HepG2 (cell line): ENCODE data around the gene SPDYE17. TPM values are rescaled to one million over a fixed set of nuclear protein-coding genes. Genes with fewer than 3 reads are reported as not detected.
"Not testable (repeated sequence)": the region's sequence is repeated elsewhere in the genome, so short reads cannot be mapped to it uniquely, and the experiment has no call there.

Experiments
- ATAC-seq: fragments of 200-7000 bp; cut with Tn5 transposase; 3 replicates; pipeline ENCODE4 v1.9.1; 2020; ENCODE audit warnings: mild to moderate bottlenecking, moderate library complexity
- BruUV-seq: library from RNA; stranded (reverse); fragments of 400-500 nt; replicated peaks from 2 replicates; lab custom pipeline; 2021; lab: Mats Ljungman, UMichigan
- CTCF ChIA-PET: fragments of 300-600 bp; formaldehyde crosslinking; extraction: SDS; loops from one replicate; lab custom pipeline; 2021; ENCODE audit warnings: low total read pairs, inconsistent platforms, low intra/inter-chr PET ratio; lab: Yijun Ruan, JAX
- POLR2A ChIA-PET: fragments of 350-600 bp; sonication (Branson Sonifier 250); formaldehyde crosslinking; loops from one replicate; lab custom pipeline; 2020; ENCODE audit warnings: antibody characterized with exemption, inconsistent platforms; lab: Yijun Ruan, JAX
- DNase-seq: peaks from one replicate; pipeline ENCODE4 v3.0.0-alpha.2; 2015; ENCODE audit warnings: low spot score
- FAIRE-seq: peaks from 3 replicates; lab custom pipeline; 2011; peaks lifted over from hg19 to GRCh38; lab: Jason Lieb, UNC
- H2AFZ ChIP-seq: one replicate; pipeline ENCODE4 v1.6.1; 2011; ENCODE audit warnings: low read length, inconsistent platforms
- H3K27ac ChIP-seq: fragments of 300-600 bp; 3 replicates; pipeline ENCODE4 v1.8.0; 2011; ENCODE audit warnings: mixed run types, mild to moderate bottlenecking, mixed read lengths, low read length, inconsistent platforms; ENCODE audit not compliant: insufficient read depth; ENCODE audit errors: extremely low read length
- H3K27me3 ChIP-seq, 2 experiments: fragments of 200-600 bp in 1 of 2; 2 replicates in 1 of 2; 3 replicates in 1 of 2; pipeline versions ENCODE4 v1.6.0 to v1.8.0; 2011; ENCODE audit warnings: low read length in 2 of 2, mild to moderate bottlenecking in 2 of 2, moderate library complexity in 2 of 2, inconsistent platforms in 1 of 2; ENCODE audit not compliant: insufficient read depth in 2 of 2, control insufficient read depth in 1 of 2
- H3K36me3 ChIP-seq, 2 experiments: fragments of 200-600 bp in 1 of 2; replicated peaks in 1 of 2; 2 replicates in 1 of 2; 3 replicates in 1 of 2; pipeline versions ENCODE4 v1.5.1 to v1.8.0; 2011; ENCODE audit warnings: low read length in 2 of 2, inconsistent platforms in 1 of 2; ENCODE audit not compliant: insufficient read depth in 2 of 2, control insufficient read depth in 1 of 2
- H3K4me1 ChIP-seq: 2 replicates; pipeline ENCODE4 v1.5.1; 2012; ENCODE audit warnings: low read length, inconsistent platforms; ENCODE audit not compliant: insufficient read depth
- H3K4me2 ChIP-seq: 2 replicates; pipeline ENCODE4 v1.6.0; 2011; ENCODE audit warnings: low read depth, low read length, inconsistent platforms
- H3K4me3 ChIP-seq, 3 experiments: fragments of 200-600 bp in 1 of 3; sonication (generic), shearing (Covaris generic) in 1 of 3; replicated peaks in 1 of 3; 2 replicates each; pipeline ENCODE4 v1.5.1; 2011 to 2016; ENCODE audit warnings: low read length in 3 of 3, inconsistent platforms in 2 of 3, low read depth in 2 of 3, mild to moderate bottlenecking in 2 of 3, control low read depth in 1 of 3, mixed read lengths in 1 of 3; ENCODE audit not compliant: insufficient read depth in 1 of 3
- H3K79me2 ChIP-seq: one replicate; pipeline ENCODE4 v1.6.1; 2011; ENCODE audit warnings: low read length, inconsistent platforms; ENCODE audit not compliant: insufficient read depth
- H3K9ac ChIP-seq: 2 replicates; pipeline ENCODE4 v1.6.0; 2011; ENCODE audit warnings: mild to moderate bottlenecking, low read depth, low read length, inconsistent platforms; ENCODE audit not compliant: insufficient read depth
- H3K9me3 ChIP-seq: 2 replicates; pipeline ENCODE4 v1.5.1; 2012; ENCODE audit warnings: mild to moderate bottlenecking, low read length
- H4K20me1 ChIP-seq: 2 replicates; pipeline ENCODE4 v1.6.0; 2011; ENCODE audit warnings: inconsistent platforms, mild to moderate bottlenecking, low read length, moderate library complexity; ENCODE audit not compliant: insufficient read depth
- CEBPB ChIP-seq: IDR thresholded peaks from 2 replicates; pipeline ENCODE4 v1.6.1; 2011; ENCODE audit warnings: low read depth, low read length, improper control_type of control experiment, borderline replicate concordance
- ZNF121 ChIP-seq: sonication (generic); formaldehyde crosslinking; IDR thresholded peaks from 2 replicates; pipeline ENCODE4 v1.5.0; 2020; ENCODE audit warnings: mild to moderate bottlenecking, missing genetic modification reagents
- ZNF768 ChIP-seq: sonication (generic); formaldehyde crosslinking; IDR thresholded peaks from 2 replicates; pipeline ENCODE4 v1.4.0; 2020; ENCODE audit warnings: missing genetic modification reagents
- whole genome bisulfite sequencing: methylation state at CpG from one replicate; pipeline ENCODE4 v1.1.6; 2017; ENCODE audit warnings: low lambda C conversion rate; 5-methylcytosine and 5-hydroxymethylcytosine counted together
- in situ Hi-C: cut with HindIII; loops from 2 replicates; pipeline ENCODE4 v1.10.0; 2017; ENCODE audit warnings: low pct_unique_long_range_greater_than_20kb; ENCODE audit not compliant: extremely low pct_ligation_motif_present
- intact Hi-C: fragments of 100-400 bp; cut with micrococcal nuclease; formaldehyde crosslinking; loops from one replicate; pipeline ENCODE4 v1.10.0; 2022; ENCODE audit not compliant: unreplicated experiment
- polyA plus RNA-seq, 8 experiments: library from polyadenylated mRNA; depleted of rRNA in 3 of 8; stranded (reverse) in 7 of 8; unstranded in 1 of 8; fragments of >200 nt; fragmentation: Illumina TruSeq in 4 of 8; extraction: Trizol in 4 of 8; gene quantifications; 2 replicates each; pipeline versions ENCODE4 v1.2.1 to v1.2.3, GENCODE V29; 2011 to 2016; ENCODE audit warnings: low read depth in 4 of 8, missing spikeins in 1 of 8, mixed read lengths in 1 of 8; ENCODE audit not compliant: insufficient read depth in 1 of 8
- total RNA-seq, 5 experiments: library from RNA; depleted of rRNA; stranded (reverse); fragments of >200 nt; fragmentation: Illumina TruSeq; extraction: Trizol; gene quantifications; 2 replicates each; pipeline ENCODE4 v1.2.3, GENCODE V29; 2016; ENCODE audit warnings: low read depth in 1 of 5

Gene SPDYE17
- total and polyA plus RNA-seq, 2 of the 13 experiments (the other 11 are each of a cell fraction or from before 2014, with no cell fraction given): not detected

DNA sequence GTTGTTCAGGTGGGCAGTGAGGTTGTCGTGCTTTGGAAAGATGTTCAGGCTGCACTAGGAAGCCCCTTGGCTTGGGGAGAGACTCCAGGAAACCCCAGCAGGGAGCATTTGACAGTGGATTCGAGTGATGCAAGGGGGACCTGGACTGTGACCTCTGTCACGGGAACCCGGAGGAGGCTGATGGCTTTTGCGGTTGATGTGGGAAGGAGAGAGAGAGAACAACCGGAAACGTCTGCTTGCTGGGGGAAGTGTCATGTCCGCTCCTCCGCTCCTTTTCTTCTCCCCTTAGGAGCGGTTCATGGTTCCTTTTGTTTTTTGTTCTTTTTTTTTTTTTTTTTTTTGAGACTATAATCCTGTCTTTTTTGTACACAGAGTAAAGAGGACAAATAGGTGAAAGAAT, 5.8 kb downstream of the SPDYE17 start:
- H3K27me3 ChIP-seq, CTCF ChIA-PET, ATAC-seq, H3K4me2 ChIP-seq, H3K36me3 ChIP-seq, H2AFZ ChIP-seq, H3K9ac ChIP-seq, POLR2A ChIA-PET, H3K9me3 ChIP-seq, intact Hi-C loops, DNase-seq, in situ Hi-C loops, FAIRE-seq, H3K79me2 ChIP-seq, H4K20me1 ChIP-seq, H3K4me3 ChIP-seq, H3K27ac ChIP-seq, BruUV-seq, H3K4me1 ChIP-seq: not testable (repeated sequence)
- WGBS: 89% methylated on average over 9 of the region's 10 CpGs

GRCh38 chr7:77010074-77010680, 22.0 kb downstream of the SPDYE17 start:
- H3K79me2 ChIP-seq, H3K9ac ChIP-seq, H3K36me3 ChIP-seq, intact Hi-C loops, DNase-seq, H3K9me3 ChIP-seq, FAIRE-seq, H3K4me1 ChIP-seq, POLR2A ChIA-PET, ATAC-seq, H4K20me1 ChIP-seq, H2AFZ ChIP-seq, BruUV-seq, H3K4me3 ChIP-seq, H3K27ac ChIP-seq, H3K4me2 ChIP-seq, H3K27me3 ChIP-seq, in situ Hi-C loops, CTCF ChIA-PET: not testable (repeated sequence)
- 70% methylated on average over 7 of the region's 16 CpGs for WGBS

DNA sequence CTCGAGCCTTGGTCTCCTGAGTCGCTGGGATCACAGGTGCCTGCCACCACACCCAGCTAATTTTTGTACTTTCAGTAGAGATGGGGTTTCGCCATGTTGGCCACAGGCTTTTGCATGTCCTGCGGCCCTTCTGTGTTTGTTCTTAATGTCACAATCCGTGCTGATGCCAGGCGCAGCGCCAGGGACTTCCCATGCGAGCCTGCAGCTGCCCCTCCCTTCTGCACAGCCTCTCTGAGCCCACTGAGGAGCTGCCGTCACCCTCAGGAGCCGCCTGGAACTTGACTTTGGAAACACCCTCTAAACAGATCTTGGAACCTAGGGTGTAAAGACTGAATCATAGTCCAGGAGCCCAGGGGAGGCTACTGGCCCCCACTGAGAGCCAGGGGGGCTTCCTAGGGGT, 24.2 kb downstream of the SPDYE17 start:
- peak; percentile 60 for ATAC-seq
- POLR2A ChIA-PET, H3K27me3 ChIP-seq, H3K36me3 ChIP-seq, H3K27ac ChIP-seq, H3K9ac ChIP-seq, BruUV-seq, H3K4me3 ChIP-seq, H3K4me1 ChIP-seq, intact Hi-C loops, FAIRE-seq, H3K9me3 ChIP-seq, in situ Hi-C loops, CTCF ChIA-PET, H4K20me1 ChIP-seq, H3K79me2 ChIP-seq, H2AFZ ChIP-seq: not testable (repeated sequence)
- WGBS: 21% methylated on average over 7 of the region's 10 CpGs
- peak; percentile 60 for DNase-seq
- peak overlapping the region; percentile 42 for H3K4me2 ChIP-seq
- peak; percentile 65; the same call in 1 of the 2 replicates for TF ChIP-seq ZNF768 (CRISPR knock-in tag)
- TF ChIP-seq CEBPB: peak; percentile 48; the same call in 1 of the 2 replicates
- TF ChIP-seq ZNF121: peak; percentile 9; the same call in 1 of the 2 replicates
